ENCODE measurements around the gene NEMP2. TPM values are rescaled to one million over a fixed set of nuclear protein-coding genes. Genes with fewer than 3 reads are reported as not detected.

Gene NEMP2
- total and polyA plus RNA-seq, 2 donors from 2014 or later: 2.3 to 5.2 TPM

GRCh38 chr2:190493095-190493494, 41.4 kb downstream of the NEMP2 start:
- Histone ChIP-seq H3K36me3 (ENCODE audit: control insufficient read depth in 2 of 3, insufficient read depth in 3 of 3, low read length in 3 of 3) (peaks cover 2 to 8% (median 5%) of the 10 kb centered on the region in 3 donors), H3K27me3 (ENCODE audit: control insufficient read depth, insufficient read depth, low read length) (no peaks in the 10 kb centered on the region), H3K4me1 (ENCODE audit: control insufficient read depth in 2 of 3, insufficient read depth in 2 of 3, low read depth in 1 of 3, low read length in 3 of 3) (no peaks in the 10 kb centered on the region), H3K27ac (ENCODE audit: low read depth in 2 of 2, low read length in 2 of 2) (no peak overlapping the region), H3K9me3 (ENCODE audit: control insufficient read depth in 2 of 3, insufficient read depth in 1 of 3, low read length in 3 of 3) (no peaks in the 10 kb centered on the region), H3K9ac (ENCODE audit: low read length in 3 of 3) (no peak overlapping the region), H3K4me3 (ENCODE audit: low read length in 3 of 3) (no peak overlapping the region)
- no peak for TF ChIP-seq CTCF (IDR thresholded peaks at IDR 0.05; ENCODE audit: borderline replicate concordance, extremely low read depth, insufficient read depth)
- FAIRE-seq: no peak
- intact Hi-C loops (cut with DNase I): no loop called here
- no peak for DNase-seq

GRCh38 chr2:190490502-190490901, 44.0 kb downstream of the NEMP2 start:
- no peaks in the 10 kb centered on the region for H3K27me3 ChIP-seq (ENCODE audit: control insufficient read depth, insufficient read depth, low read length)
- H3K36me3 ChIP-seq (ENCODE audit: control insufficient read depth in 2 of 3, insufficient read depth in 3 of 3, low read length in 3 of 3): peaks cover 2 to 8% (median 5%) of the 10 kb centered on the region in 3 donors
- H3K9me3 ChIP-seq (ENCODE audit: control insufficient read depth in 2 of 3, insufficient read depth in 1 of 3, low read length in 3 of 3): no peaks in the 10 kb centered on the region
- TF ChIP-seq CTCF (IDR thresholded peaks at IDR 0.05; ENCODE audit: borderline replicate concordance, extremely low read depth, insufficient read depth): no peak
- no peak overlapping the region for H3K9ac ChIP-seq (ENCODE audit: low read length in 3 of 3)
- intact Hi-C loops (cut with DNase I): no loop called here
- no peak overlapping the region for H3K4me3 ChIP-seq (ENCODE audit: low read length in 3 of 3)
- DNase-seq: no peak
- H3K27ac ChIP-seq (ENCODE audit: low read depth in 2 of 2, low read length in 2 of 2): no peak overlapping the region
- H3K4me1 ChIP-seq (ENCODE audit: control insufficient read depth in 2 of 3, insufficient read depth in 2 of 3, low read depth in 1 of 3, low read length in 3 of 3): no peaks in the 10 kb centered on the region
- FAIRE-seq: no peak

- Histone ChIP-seq H3K9ac (ENCODE audit: low read length in 3 of 3) (no peak overlapping the region), H3K4me1 (ENCODE audit: control insufficient read depth in 2 of 3, insufficient read depth in 2 of 3, low read depth in 1 of 3, low read length in 3 of 3) (no peaks in the 10 kb centered on the region), H3K27ac (ENCODE audit: low read depth in 2 of 2, low read length in 2 of 2) (no peak overlapping the region), H3K4me3 (ENCODE audit: low read length in 3 of 3) (no peak overlapping the region), H3K36me3 (ENCODE audit: control insufficient read depth in 2 of 3, insufficient read depth in 3 of 3, low read length in 3 of 3) (peaks cover 2 to 8% (median 5%) of the 10 kb centered on the region in 3 donors), H3K9me3 (ENCODE audit: control insufficient read depth in 2 of 3, insufficient read depth in 1 of 3, low read length in 3 of 3) (no peaks in the 10 kb centered on the region), H3K27me3 (ENCODE audit: control insufficient read depth, insufficient read depth, low read length) (no peaks in the 10 kb centered on the region)
- no peak for DNase-seq
- no peak for TF ChIP-seq CTCF (IDR thresholded peaks at IDR 0.05; ENCODE audit: borderline replicate concordance, extremely low read depth, insufficient read depth)
- FAIRE-seq: no peak
- intact Hi-C loops (cut with DNase I): no loop called here
Measured at GRCh38 chr2:190489475-190489874, 45.0 kb downstream of the NEMP2 start.

Measured in kidney (tissue), 14 donors.